H1 (cell line): ENCODE measurements around the gene NUPR1. TPM values are rescaled to one million over a fixed set of nuclear protein-coding genes. Genes with fewer than 3 reads are reported as not detected.

Experiments used
- CTCF ChIA-PET: fragments of 300-600 bp; sonication (Branson Sonifier 250); formaldehyde crosslinking; loops from one replicate; lab custom pipeline; 2021; ENCODE audit not compliant: partially characterized antibody; lab: Charles Lee
- POLR2A ChIA-PET: fragments of 300-600 bp; sonication (Branson Sonifier 250); formaldehyde crosslinking; loops from one replicate; lab custom pipeline; 2021; ENCODE audit warnings: inconsistent platforms; ENCODE audit not compliant: partially characterized antibody; lab: Charles Lee
- DNase-seq, 2 experiments: peaks; one replicate each; pipeline versions ENCODE4 v3.0.0 to v3.0.0-alpha.2; 2010 to 2022; ENCODE audit warnings: low spot score in 2 of 2, low read depth in 1 of 2, mixed read lengths in 1 of 2
- FAIRE-seq: peaks from 2 replicates; lab custom pipeline; 2011; peaks lifted over from hg19 to GRCh38; lab: Jason Lieb, UNC
- H2AFZ ChIP-seq: 2 replicates; pipeline ENCODE4 v1.8.1; 2012; ENCODE audit warnings: low read length, inconsistent platforms
- H2AK5ac ChIP-seq: 2 replicates; pipeline ENCODE4 v1.6.1; 2013; ENCODE audit warnings: low read depth, low read length
- H2BK120ac ChIP-seq: replicated peaks from 2 replicates; pipeline ENCODE3; 2013; ENCODE audit warnings: low read depth, low read length, inconsistent platforms
- H2BK12ac ChIP-seq: 2 replicates; pipeline ENCODE4 v1.6.1; 2013; ENCODE audit warnings: low read depth, low read length
- H2BK15ac ChIP-seq: 2 replicates; pipeline ENCODE4 v1.6.1; 2013; ENCODE audit warnings: low read length
- H2BK20ac ChIP-seq: 2 replicates; pipeline ENCODE4 v1.6.1; 2013; ENCODE audit warnings: low read length
- H2BK5ac ChIP-seq: 2 replicates; pipeline ENCODE4 v1.6.1; 2013; ENCODE audit warnings: low read depth, low read length
- H3K14ac ChIP-seq: 2 replicates; pipeline ENCODE4 v1.6.1; 2013; ENCODE audit warnings: inconsistent platforms; ENCODE audit not compliant: insufficient read length
- H3K18ac ChIP-seq: 2 replicates; pipeline ENCODE4 v1.6.1; 2013; ENCODE audit warnings: low read length; ENCODE audit errors: extremely low read depth
- H3K23ac ChIP-seq: 2 replicates; pipeline ENCODE4 v1.6.1; 2013; ENCODE audit warnings: inconsistent platforms; ENCODE audit not compliant: insufficient read length
- H3K23me2 ChIP-seq: 2 replicates; pipeline ENCODE4 v1.6.1; 2013; ENCODE audit warnings: low read depth, low read length
- H3K27ac ChIP-seq: 2 replicates; pipeline ENCODE4 v1.6.1; 2011; ENCODE audit warnings: low read depth, low read length, inconsistent platforms
- H3K27me3 ChIP-seq, 4 experiments: replicated peaks in 1 of 4; 1 replicate in 1 of 4; 2 replicates in 3 of 4; pipeline versions ENCODE4 v1.6.1 to v1.8.1; 2011 to 2013; ENCODE audit warnings: low read length in 3 of 4, mild to moderate bottlenecking in 3 of 4, inconsistent platforms in 2 of 4, mixed read lengths in 2 of 4, moderate library complexity in 1 of 4; ENCODE audit not compliant: control insufficient read depth in 3 of 4, insufficient read depth in 3 of 4; ENCODE audit errors: extremely low read depth in 1 of 4
- H3K36me3 ChIP-seq, 4 experiments: 2 replicates each; pipeline versions ENCODE4 v1.6.1 to v1.8.1; 2011 to 2013; ENCODE audit warnings: mild to moderate bottlenecking in 4 of 4, low read length in 3 of 4, moderate library complexity in 2 of 4, control low read depth in 1 of 4, inconsistent platforms in 1 of 4; ENCODE audit not compliant: insufficient read depth in 4 of 4, control insufficient read depth in 2 of 4
- H3K4ac ChIP-seq: replicated peaks from 2 replicates; pipeline ENCODE3; 2013; ENCODE audit warnings: low read length, low read depth, mixed read lengths, inconsistent platforms; ENCODE audit not compliant: insufficient read length
- H3K4me1 ChIP-seq, 4 experiments: replicated peaks in 1 of 4; 1 replicate in 1 of 4; 2 replicates in 3 of 4; pipeline versions ENCODE4 v1.6.1 to v1.8.1; 2011 to 2013; ENCODE audit warnings: low read length in 3 of 4, inconsistent platforms in 2 of 4, mixed read lengths in 1 of 4; ENCODE audit not compliant: insufficient read depth in 4 of 4, control insufficient read depth in 3 of 4
- H3K4me2 ChIP-seq, 2 experiments: 2 replicates each; pipeline versions ENCODE4 v1.6.1 to v1.8.1; 2011 to 2013; ENCODE audit warnings: low read depth in 2 of 2, low read length in 2 of 2, control low read depth in 1 of 2, inconsistent platforms in 1 of 2, mild to moderate bottlenecking in 1 of 2; ENCODE audit not compliant: insufficient read depth in 1 of 2
- H3K4me3 ChIP-seq, 4 experiments: fragments of 200-600, 300-600 bp in 1 of 4; sonication (generic), shearing (Covaris generic), sonication (Bioruptor Twin) in 1 of 4; 2 replicates each; pipeline versions ENCODE4 v1.5.1 to v1.8.1; 2011 to 2016; ENCODE audit warnings: low read length in 4 of 4, low read depth in 3 of 4, control low read depth in 2 of 4, inconsistent platforms in 2 of 4, mild to moderate bottlenecking in 2 of 4, mixed read lengths in 1 of 4, moderate library complexity in 1 of 4; ENCODE audit not compliant: insufficient read depth in 2 of 4; ENCODE audit errors: extremely low read depth in 1 of 4
- H3K56ac ChIP-seq: replicated peaks from 2 replicates; pipeline ENCODE3; 2013; ENCODE audit warnings: low read depth, mild to moderate bottlenecking, mixed read lengths, low read length, inconsistent platforms; ENCODE audit not compliant: insufficient read length
- H3K79me1 ChIP-seq: 2 replicates; pipeline ENCODE4 v1.6.1; 2013; ENCODE audit warnings: low read depth, low read length, control low read depth
- H3K79me2 ChIP-seq, 2 experiments: 2 replicates each; pipeline versions ENCODE4 v1.6.1 to v1.8.1; 2012 to 2013; ENCODE audit warnings: low read length in 2 of 2, mild to moderate bottlenecking in 2 of 2, inconsistent platforms in 1 of 2; ENCODE audit not compliant: insufficient read depth in 2 of 2, control insufficient read depth in 1 of 2
- H3K9ac ChIP-seq, 4 experiments: replicated peaks in 1 of 4; 1 replicate in 1 of 4; 2 replicates in 3 of 4; pipeline versions ENCODE4 v1.6.1 to v1.8.1; 2011 to 2013; ENCODE audit warnings: low read depth in 3 of 4, low read length in 3 of 4, control low read depth in 2 of 4, mild to moderate bottlenecking in 2 of 4, moderate library complexity in 2 of 4, inconsistent platforms in 1 of 4; ENCODE audit errors: extremely low read depth in 1 of 4
- H3K9me3 ChIP-seq, 2 experiments: 2 replicates each; pipeline versions ENCODE4 v1.6.1 to v1.8.1; 2012 to 2013; ENCODE audit warnings: mild to moderate bottlenecking in 2 of 2, moderate library complexity in 2 of 2, control low read depth in 1 of 2, inconsistent platforms in 1 of 2, low read depth in 1 of 2, low read length in 1 of 2, mixed read lengths in 1 of 2; ENCODE audit not compliant: insufficient read depth in 2 of 2
- H4K20me1 ChIP-seq, 2 experiments: replicated peaks in 1 of 2; 2 replicates each; pipeline versions ENCODE3 to v1.8.1; 2011 to 2013; ENCODE audit warnings: inconsistent platforms in 2 of 2, low read length in 2 of 2, mild to moderate bottlenecking in 1 of 2; ENCODE audit not compliant: insufficient read depth in 2 of 2, control insufficient read depth in 1 of 2
- H4K5ac ChIP-seq: 2 replicates; pipeline ENCODE4 v1.6.1; 2013; ENCODE audit warnings: low read length, low read depth, mixed read lengths, inconsistent platforms; ENCODE audit not compliant: insufficient read length
- H4K8ac ChIP-seq: 2 replicates; pipeline ENCODE4 v1.8.0; 2013; ENCODE audit warnings: mild to moderate bottlenecking, moderate library complexity, low read length, inconsistent platforms; ENCODE audit not compliant: insufficient read depth; ENCODE audit errors: extremely low read depth
- H4K91ac ChIP-seq: replicated peaks from 2 replicates; pipeline ENCODE3; 2013; ENCODE audit warnings: low read length, mixed read lengths, inconsistent platforms; ENCODE audit not compliant: insufficient read length
- ATF3 ChIP-seq: IDR thresholded peaks from 2 replicates; pipeline ENCODE4 v1.6.1; 2011; ENCODE audit warnings: low read depth, mild to moderate bottlenecking, low read length; ENCODE audit not compliant: insufficient read depth
- CEBPB ChIP-seq: IDR thresholded peaks from 2 replicates; pipeline ENCODE4 v1.6.1; 2012; ENCODE audit warnings: low read depth, low read length
- CTBP2 ChIP-seq: IDR thresholded peaks from 2 replicates; pipeline ENCODE4 v1.7.0; 2011; ENCODE audit warnings: borderline replicate concordance, mild to moderate bottlenecking, moderate library complexity, mixed read lengths, low read length; ENCODE audit not compliant: insufficient read depth, insufficient read length
- POU5F1 ChIP-seq: IDR thresholded peaks from 2 replicates; pipeline ENCODE4 v1.6.1; 2011; ENCODE audit warnings: low read depth, mild to moderate bottlenecking, low read length, moderate library complexity
- RAD21 ChIP-seq, 2 experiments: IDR thresholded peaks in 1 of 2; conservative IDR thresholded peaks in 1 of 2; 2 replicates each; pipeline ENCODE4 v1.6.1; 2011; ENCODE audit warnings: low read depth in 2 of 2, low read length in 2 of 2, improper control_type of control experiment in 1 of 2, inconsistent platforms in 1 of 2, mild to moderate bottlenecking in 1 of 2, moderate library complexity in 1 of 2
- RBBP5 ChIP-seq: IDR thresholded peaks from 2 replicates; pipeline ENCODE4 v1.7.1; 2012; ENCODE audit warnings: low read depth, mild to moderate bottlenecking, inconsistent platforms, low read length, moderate library complexity, borderline replicate concordance
- SRF ChIP-seq: IDR thresholded peaks from 2 replicates; pipeline ENCODE4 v1.6.1; 2011; ENCODE audit warnings: mild to moderate bottlenecking, low read depth, low read length, moderate library complexity
- TCF12 ChIP-seq: IDR thresholded peaks from 2 replicates; pipeline ENCODE4 v1.6.1; 2011; ENCODE audit warnings: low read depth, mild to moderate bottlenecking, low read length
- WGBS, 2 experiments: shearing (Covaris generic) in 1 of 2; methylation state at CpG; one replicate each; pipeline versions ENCODE4 v1.1.6 to v1.1.7; 2013 to 2015; ENCODE audit warnings: low lambda C conversion rate in 2 of 2, mixed read lengths in 2 of 2, inconsistent platforms in 1 of 2, low coverage in 1 of 2, missing lambda C conversion rate in 1 of 2; ENCODE audit not compliant: insufficient replicate concordance in 2 of 2, insufficient coverage in 1 of 2, insufficient read length in 1 of 2; ENCODE audit errors: extremely low coverage in 1 of 2, missing lambda C conversion rate in 1 of 2; 5-methylcytosine and 5-hydroxymethylcytosine counted together
- polyA plus RNA-seq, 7 experiments: library from polyadenylated mRNA; depleted of rRNA in 3 of 7; stranded (reverse) in 5 of 7; unstranded in 2 of 7; fragments of >200 nt in 5 of 7; fragments of 200-250 nt in 2 of 7; gene quantifications; 1 replicate in 5 of 7; 2 replicates in 1 of 7; 4 replicates in 1 of 7; pipeline versions ENCODE4 v1.2.1 to v1.2.3, GENCODE V29; 2011 to 2013; ENCODE audit warnings: missing spikeins in 2 of 7, mixed read lengths in 2 of 7
- total RNA-seq: library from RNA; stranded (reverse); fragmentation: NEBNext Ultra II Directional; extraction: Animal tissue kit (Norgen Biotek cat#: 25700); gene quantifications from 2 replicates; pipeline ENCODE4 v1.2.1, GENCODE V29; 2021

The NUPR1 gene
- total and polyA plus RNA-seq, 2 of the 8 experiments (the other 6 are each of a cell fraction or from before 2014, with no cell fraction given): 0.17 to 0.20 TPM

- no peak overlapping the region for H3K18ac ChIP-seq
- no peak overlapping the region for H2BK15ac ChIP-seq
- no peak for TF ChIP-seq RBBP5
- no peak for TF ChIP-seq TCF12
- no peak for TF ChIP-seq CEBPB
- no peak for TF ChIP-seq SRF
- no peak for TF ChIP-seq POU5F1
- TF ChIP-seq ATF3: no peak
- no peak for TF ChIP-seq CTBP2
- no peak for TF ChIP-seq RAD21 (IDR thresholded peaks at IDR 0.05 in 1 of 2, conservative IDR thresholded peaks at IDR 0.05 in 1 of 2; ENCODE audit: low read depth in 2 of 2, low read length in 2 of 2)
- WGBS, 2 experiments: 83% methylated on average over 5 of the region's 5 CpGs; no CpG with 5 or more reads in 1 of the 2 experiments
- no peak overlapping the region for H3K4me3 ChIP-seq
- H2AK5ac ChIP-seq: no peak overlapping the region
- H4K91ac ChIP-seq: no peak overlapping the region
- H3K23me2 ChIP-seq: no peaks in the 10 kb centered on the region
- DNase-seq (no peak), FAIRE-seq (no peak)
- H3K14ac ChIP-seq: no peak overlapping the region
- H3K79me1 ChIP-seq: no peaks in the 10 kb centered on the region
- H3K56ac ChIP-seq: no peak overlapping the region
- no peak overlapping the region for H2BK12ac ChIP-seq
- no peak overlapping the region for H2BK20ac ChIP-seq
- no peaks in the 10 kb centered on the region for H3K36me3 ChIP-seq
- POLR2A ChIA-PET: interaction anchor here (1.0 kb wide), 1 partner anchor 26 kb away, joined by 4 read pairs; the partner anchor contains the start of gene SGF29
- H3K27me3 ChIP-seq: no peaks in the 10 kb centered on the region
- CTCF ChIA-PET: no interaction called here
- H4K20me1 ChIP-seq: no peaks in the 10 kb centered on the region
- no peaks in the 10 kb centered on the region for H3K79me2 ChIP-seq
- H3K27ac ChIP-seq: no peak overlapping the region
- H4K8ac ChIP-seq: no peak overlapping the region
- no peak overlapping the region for H3K9ac ChIP-seq
- H2BK120ac ChIP-seq: no peak overlapping the region
- no peak overlapping the region for H3K23ac ChIP-seq
- no peak overlapping the region for H2AFZ ChIP-seq
- no peaks in the 10 kb centered on the region for H3K9me3 ChIP-seq
- no peak overlapping the region for H3K4me2 ChIP-seq
- no peak overlapping the region for H2BK5ac ChIP-seq
- H4K5ac ChIP-seq: no peak overlapping the region
- H3K4me1 ChIP-seq: no peaks in the 10 kb centered on the region
- no peak overlapping the region for H3K4ac ChIP-seq
Observed at GRCh38 chr16:28527985-28528384, 10.8 kb downstream of the NUPR1 start.
